Left ventricle myocardium inferior (tissue), 1 donor: ENCODE measurements around the gene ESR1. TPM values are rescaled to one million over a fixed set of nuclear protein-coding genes. Genes with fewer than 3 reads are reported as not detected.

ENCODE experiments used
- DNase-seq: peaks from one replicate; pipeline ENCODE4 v3.0.0-alpha.2; 2020
- H3K27ac ChIP-seq: fragments of 200-600 bp; replicated peaks from 2 replicates; pipeline ENCODE4 v1.8.0; 2021
- H3K27me3 ChIP-seq: fragments of 200-600 bp; 2 replicates; pipeline ENCODE4 v1.8.0; 2021; ENCODE audit warnings: low read depth
- H3K36me3 ChIP-seq: fragments of 200-600 bp; 2 replicates; pipeline ENCODE4 v1.8.0; 2021
- H3K4me1 ChIP-seq: fragments of 200-600 bp; 2 replicates; pipeline ENCODE4 v1.8.0; 2021
- H3K4me3 ChIP-seq: fragments of 200-600 bp; 2 replicates; pipeline ENCODE4 v1.8.0; 2021; ENCODE audit warnings: mild to moderate bottlenecking, moderate library complexity
- H3K9me3 ChIP-seq: fragments of 200-600 bp; replicated peaks from 2 replicates; pipeline ENCODE4 v1.8.0; 2021
- intact Hi-C: fragments of 100-400 bp; cut with micrococcal nuclease; formaldehyde crosslinking; loops from one replicate; pipeline ENCODE4 v1.11.0; 2022
- total RNA-seq: library from RNA; stranded (reverse); fragmentation: NEBNext Ultra II Directional; extraction: Animal tissue kit (Norgen Biotek cat#: 25700); gene quantifications from one replicate; pipeline ENCODE4 v1.2.1, GENCODE V29; 2021
- TF ChIP-seq, protein P1 (sequence below): fragments of 200-600 bp; IDR thresholded peaks from 2 replicates; pipeline ENCODE4 v1.8.0; 2021; ENCODE audit warnings: antibody characterized with exemption, mild to moderate bottlenecking, borderline replicate concordance
- donor health status: DM: no; HTN: yes; CAD: no; lungs with severe emphysema.

ESR1 gene
- total RNA-seq, 1 donor from 2014 or later, result 1.6 TPM

- Histone ChIP-seq H3K36me3 (no peaks in the 10 kb centered on the region), H3K9me3 (peaks cover 13% of the 10 kb centered on the region), H3K4me1 (peaks cover 11% of the 10 kb centered on the region), H3K27ac (no peak overlapping the region), H3K4me3 (no peak overlapping the region), H3K27me3 (no peaks in the 10 kb centered on the region)
- intact Hi-C loops, result no loop called here
- TF ChIP-seq, protein P1, sequence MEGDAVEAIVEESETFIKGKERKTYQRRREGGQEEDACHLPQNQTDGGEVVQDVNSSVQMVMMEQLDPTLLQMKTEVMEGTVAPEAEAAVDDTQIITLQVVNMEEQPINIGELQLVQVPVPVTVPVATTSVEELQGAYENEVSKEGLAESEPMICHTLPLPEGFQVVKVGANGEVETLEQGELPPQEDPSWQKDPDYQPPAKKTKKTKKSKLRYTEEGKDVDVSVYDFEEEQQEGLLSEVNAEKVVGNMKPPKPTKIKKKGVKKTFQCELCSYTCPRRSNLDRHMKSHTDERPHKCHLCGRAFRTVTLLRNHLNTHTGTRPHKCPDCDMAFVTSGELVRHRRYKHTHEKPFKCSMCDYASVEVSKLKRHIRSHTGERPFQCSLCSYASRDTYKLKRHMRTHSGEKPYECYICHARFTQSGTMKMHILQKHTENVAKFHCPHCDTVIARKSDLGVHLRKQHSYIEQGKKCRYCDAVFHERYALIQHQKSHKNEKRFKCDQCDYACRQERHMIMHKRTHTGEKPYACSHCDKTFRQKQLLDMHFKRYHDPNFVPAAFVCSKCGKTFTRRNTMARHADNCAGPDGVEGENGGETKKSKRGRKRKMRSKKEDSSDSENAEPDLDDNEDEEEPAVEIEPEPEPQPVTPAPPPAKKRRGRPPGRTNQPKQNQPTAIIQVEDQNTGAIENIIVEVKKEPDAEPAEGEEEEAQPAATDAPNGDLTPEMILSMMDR, result no peak
- no peak for DNase-seq
These were observed 278.9 kb downstream of the ESR1 start for GRCh38 chr6:152086223-152086873.

DNA sequence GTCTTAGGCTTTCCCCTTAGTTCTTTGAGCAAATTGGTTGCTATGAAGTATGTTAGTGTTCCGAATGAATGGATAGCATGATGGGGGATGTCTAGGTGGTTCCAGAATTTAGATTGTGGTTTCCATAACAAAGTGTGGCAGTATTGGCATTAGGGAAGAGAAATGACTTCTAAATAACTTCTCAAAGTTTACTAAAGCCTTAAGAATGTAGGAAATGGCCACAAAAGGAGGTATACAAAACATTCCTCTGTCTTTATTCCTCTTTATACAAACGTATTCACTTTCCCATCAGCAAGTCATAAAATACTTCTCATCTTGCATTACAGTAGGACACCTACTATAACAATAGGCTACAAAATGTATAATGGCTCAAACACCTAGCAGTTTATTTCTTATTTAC lies 279.6 kb downstream of the ESR1 start:
- peaks cover 18% of the 10 kb centered on the region for H3K4me1 ChIP-seq
- H3K27ac ChIP-seq, result no peak overlapping the region
- no peak overlapping the region for H3K4me3 ChIP-seq
- H3K9me3 ChIP-seq, result peaks cover 13% of the 10 kb centered on the region
- H3K27me3 ChIP-seq, result no peaks in the 10 kb centered on the region
- intact Hi-C loops, result no loop called here
- no peak for DNase-seq
- no peaks in the 10 kb centered on the region for H3K36me3 ChIP-seq
- TF ChIP-seq, protein P1, result no peak

- H3K9me3 ChIP-seq, result peaks cover 12% of the 10 kb centered on the region
- H3K4me1 ChIP-seq, result peaks cover 19% of the 10 kb centered on the region
- no peak overlapping the region for H3K27ac ChIP-seq
- no peaks in the 10 kb centered on the region for H3K27me3 ChIP-seq
- no peaks in the 10 kb centered on the region for H3K36me3 ChIP-seq
- TF ChIP-seq, protein P1, result no peak
- intact Hi-C loops, result no loop called here
- H3K4me3 ChIP-seq, result no peak overlapping the region
- no peak for DNase-seq
These were observed 280.2 kb downstream of the ESR1 start for GRCh38 chr6:152087701-152088100.

DNA sequence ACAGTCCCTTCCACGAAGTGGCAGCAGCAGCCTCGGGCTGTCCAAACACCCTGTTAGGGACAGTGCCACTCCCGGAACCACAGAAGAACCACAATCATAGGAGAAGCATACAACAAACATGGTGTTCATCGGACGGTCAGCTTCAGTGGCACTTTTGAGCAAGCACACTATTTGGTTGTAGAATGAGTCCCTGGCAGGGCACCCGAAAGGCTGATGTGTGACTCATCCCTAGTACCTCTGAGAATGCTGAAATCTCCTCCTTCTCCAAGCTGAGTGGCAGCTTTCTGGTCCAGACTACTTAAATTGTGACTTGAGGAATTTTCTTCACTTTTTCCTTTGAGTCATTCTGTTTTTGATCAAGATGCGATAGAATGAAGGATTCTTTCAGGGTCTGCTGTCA lies 282.5 kb downstream of the ESR1 start:
- intact Hi-C loops, result no loop called here
- peak; percentile 39 for DNase-seq
- H3K9me3 ChIP-seq, result no peaks in the 10 kb centered on the region
- no peaks in the 10 kb centered on the region for H3K36me3 ChIP-seq
- peaks cover 24% of the 10 kb centered on the region for H3K4me1 ChIP-seq
- no peak overlapping the region for H3K4me3 ChIP-seq
- H3K27me3 ChIP-seq, result no peaks in the 10 kb centered on the region
- H3K27ac ChIP-seq, result no peak overlapping the region
- TF ChIP-seq, protein P1, result no peak

GRCh38 chr6:152091201-152091600 lies 283.7 kb downstream of the ESR1 start:
- H3K27me3 ChIP-seq, result no peaks in the 10 kb centered on the region
- TF ChIP-seq, protein P1, result no peak
- no peaks in the 10 kb centered on the region for H3K9me3 ChIP-seq
- peaks cover 24% of the 10 kb centered on the region for H3K4me1 ChIP-seq
- peak overlapping the region; percentile 21 for H3K27ac ChIP-seq
- no peaks in the 10 kb centered on the region for H3K36me3 ChIP-seq
- H3K4me3 ChIP-seq, result no peak overlapping the region
- no peak for DNase-seq
- intact Hi-C loops, result no loop called here
